Diencephalon (tissue), 1 donor: ENCODE measurements around the gene TMC2. TPM values are rescaled to one million over a fixed set of nuclear protein-coding genes. Genes with fewer than 3 reads are reported as not detected.

Experiments
- small RNA-seq: library from RNA; depleted of rRNA; stranded (forward); fragments of <200 nt; gene quantifications from one replicate; pipeline ENCODE3, GENCODE V24; 2014
- total RNA-seq: library from RNA; depleted of rRNA; stranded (reverse); fragments of >200 nt; gene quantifications from one replicate; pipeline ENCODE4 v1.2.3, GENCODE V29; 2014

Gene TMC2
- 3.5 TPM for total RNA-seq

GRCh38 chr20:2536560-2536986, at the start of gene TMC2:
Gene TMC2, plus strand, starts transcription at chr20:2536573. Its CDS starts 49 bp downstream, at chr20:2536622.

GRCh38 chr20:2508631-2509467, 27.5 kb upstream of the TMC2 start, which contains the start of gene ZNF343:
Gene ZNF343, minus strand, starts transcription at chr20:2508915. Its CDS starts 15,020 bp downstream, at chr20:2493895.

GRCh38 chr20:2651772-2652723, 115.7 kb downstream of the TMC2 start, which contains the start of gene NOP56:
Gene NOP56, plus strand, starts transcription at chr20:2652632. Its CDS starts 29 bp downstream, at chr20:2652661.

GRCh38 chr20:2663887-2664719, 127.7 kb downstream of the TMC2 start, which contains the start of gene IDH3B:
Gene IDH3B, minus strand, starts transcription at chr20:2664216. Its CDS starts 28 bp downstream, at chr20:2664188.

Small RNAs within 50 kb of the gene (small RNA-seq; reads per million reads assigned to genes)
- not detected for gene SNORA51
- not detected for gene SNORD110
- gene SNORD56 = not detected
- gene SNORD57 = not detected
- gene SNORD86 = not detected

Other genes with a start within 250 kb of the TMC2 start
- gene TGM3, start 240.6 kb upstream of the TMC2 start, total RNA-seq = 0.46 TPM
- not detected for gene TGM6, start 155.7 kb upstream of the TMC2 start, total RNA-seq
- 34.4 TPM for gene SNRPB, start 65.8 kb upstream of the TMC2 start, total RNA-seq
- 18.0 TPM for gene ZNF343, start 27.7 kb upstream of the TMC2 start, total RNA-seq
- 127 TPM for gene NOP56, start 116.1 kb downstream of the TMC2 start, total RNA-seq
- 69.7 TPM for gene IDH3B, start 127.6 kb downstream of the TMC2 start, total RNA-seq
- 15.7 TPM for gene EBF4, start 156.2 kb downstream of the TMC2 start, total RNA-seq